HG02943 (cell line): ENCODE data around the gene FAM163A.
"Not testable (repeated sequence)": the region's sequence is repeated elsewhere in the genome, so short reads cannot be mapped to it uniquely, and the experiment has no call there.

Experiments
- ATAC-seq: cut with Tn5 transposase; IDR thresholded peaks from one replicate; pipeline ENCODE4 v1.9.1; 2021; ENCODE audit warnings: mild to moderate bottlenecking, low read depth, moderate library complexity; ENCODE audit not compliant: unreplicated experiment

FAM163A gene

GRCh38 chr1:179831852-179832699, 89.0 kb downstream of the FAM163A start:
- ATAC-seq: no peak

- ATAC-seq: not testable (repeated sequence)
These were observed 93.8 kb downstream of the FAM163A start for GRCh38 chr1:179836686-179837445.

GRCh38 chr1:179840107-179840506, 97.0 kb downstream of the FAM163A start:
- no peak for ATAC-seq

GRCh38 chr1:179848233-179848632, 105.1 kb downstream of the FAM163A start:
- ATAC-seq: no peak

GRCh38 chr1:179853102-179853501, 110.0 kb downstream of the FAM163A start:
- no peak for ATAC-seq

GRCh38 chr1:179855831-179856230, 112.7 kb downstream of the FAM163A start:
- ATAC-seq: not testable (repeated sequence)

GRCh38 chr1:179856296-179856695, 113.2 kb downstream of the FAM163A start:
- no peak for ATAC-seq

GRCh38 chr1:179857009-179857408, 113.9 kb downstream of the FAM163A start:
- no peak for ATAC-seq

- ATAC-seq: no peak
These were observed 117.6 kb downstream of the FAM163A start for GRCh38 chr1:179860652-179861051.

GRCh38 chr1:179865377-179865776, 122.3 kb downstream of the FAM163A start:
- ATAC-seq: no peak
